Ovary (tissue), 3 donors: ENCODE results near the gene FRMD5.

ENCODE experiments used
- CTCF ChIP-seq, 3 donors: fragments of 450-650 bp in 2 of 3; fragments of 200-600 bp in 1 of 3; IDR thresholded peaks; one replicate each; pipeline versions ENCODE4 v1.5.1 to v1.8.0; 2016 to 2022; ENCODE audit warnings: antibody characterized with exemption in 3 of 3, mild to moderate bottlenecking in 1 of 3
- EP300 ChIP-seq: sonication (generic); formaldehyde crosslinking; IDR thresholded peaks from one replicate; pipeline ENCODE4 v1.6.1; 2017; ENCODE audit warnings: antibody characterized with exemption
- POLR2A ChIP-seq: fragments of 450-650 bp; IDR thresholded peaks from one replicate; pipeline ENCODE4 v1.6.1; 2017; ENCODE audit warnings: antibody characterized with exemption, mild to moderate bottlenecking, moderate library complexity
- donor health status: DM: no; HTN: no; CAD: no.

GRCh38 chr15:44243829-44244228 lies 48.8 kb upstream of the FRMD5 start:
- no peak for TF ChIP-seq CTCF (IDR thresholded peaks at IDR 0.05)
- TF ChIP-seq POLR2A, result no peak
- TF ChIP-seq EP300, result no peak
